Measurements from ENCODE around the gene DDX21. TPM values are rescaled to one million over a fixed set of nuclear protein-coding genes. Genes with fewer than 3 reads are reported as not detected.
"Not testable (repeated sequence)": the region's sequence is repeated elsewhere in the genome, so short reads cannot be mapped to it uniquely, and the experiment has no call there.

The DDX21 gene
- total and polyA plus RNA-seq, 4 experiments from 2014 or later: 20.3 to 57.1 (median 35.7) TPM

GRCh38 chr10:68957654-68958053 lies 1.7 kb downstream of the DDX21 start:
- no peaks in the 10 kb centered on the region for H3K27me3 ChIP-seq (ENCODE audit: insufficient read depth, low read length)
- ChIA-PET POLR2A (ENCODE audit: partially characterized antibody) (interaction anchor here (0.6 to 3.1 kb wide), 6 partner anchors 10 to 236 kb away, joined by 3 to 25 read pairs (median 12); partner anchors contain the start of genes CCAR1, KIFBP and SRGN), CTCF (ENCODE audit: partially characterized antibody) (interaction anchor here (5.2 kb wide), 1 partner anchor 135 kb away, joined by 53 read pairs; no protein-coding TSS in a partner anchor)
- Mint-ChIP-seq H3K4me3 (peak overlapping the region; percentile 97 to 100 (median 100)), H3K4me1 (peaks cover 21 to 55% (median 42%) of the 10 kb centered on the region in 4 donors), H3K27me3 (no peaks in the 10 kb centered on the region), H3K9me3 (peaks cover 0 to 8% (median 0%) of the 10 kb centered on the region in 8 donors), H3K36me3 (peaks cover 17 to 55% of the 10 kb centered on the region in 2 donors), H3K27ac (peak overlapping the region; percentile 98 to 100 (median 100))
- no peaks in the 10 kb centered on the region for H3K9me3 ChIP-seq (ENCODE audit: control insufficient read depth in 1 of 2, low read length in 2 of 2)
- no peak for DNase-seq
- peak overlapping the region; percentile 64 to 97 for H3K4me3 ChIP-seq (ENCODE audit: low read length in 2 of 2)
- intact Hi-C loops (cut with micrococcal nuclease): loop anchor here (5.0 kb wide), 1 partner anchor 550 kb away; no protein-coding TSS in a partner anchor
- H3K27ac ChIP-seq (ENCODE audit: low read depth, low read length): peak overlapping the region; percentile 100
- H3K4me1 ChIP-seq (ENCODE audit: insufficient read depth, low read length): peaks cover 56% of the 10 kb centered on the region
- H3K36me3 ChIP-seq (ENCODE audit: insufficient read depth, low read length): peaks cover 20% of the 10 kb centered on the region

- H3K36me3 Mint-ChIP-seq: peaks cover 30 to 73% of the 10 kb centered on the region in 2 donors
- peak overlapping the region in 6 of 7 donors; percentile 30 to 71 (median 64) for H3K27ac Mint-ChIP-seq
- peak overlapping the region in 3 of 8 donors; percentile 8 to 77 (median 14) for H3K4me3 Mint-ChIP-seq
- H3K27ac ChIP-seq (ENCODE audit: low read depth, low read length): no peak overlapping the region
- DNase-seq: no peak
- intact Hi-C loops (cut with micrococcal nuclease): loop anchor here (5.0 kb wide), 1 partner anchor 547 kb away; no protein-coding TSS in a partner anchor
- peaks cover 51% of the 10 kb centered on the region for H3K4me1 ChIP-seq (ENCODE audit: insufficient read depth, low read length)
- H3K9me3 ChIP-seq (ENCODE audit: control insufficient read depth in 1 of 2, low read length in 2 of 2): no peaks in the 10 kb centered on the region
- no peaks in the 10 kb centered on the region for H3K27me3 Mint-ChIP-seq
- no peak overlapping the region for H3K4me3 ChIP-seq (ENCODE audit: low read length in 2 of 2)
- peaks cover 21 to 55% (median 41%) of the 10 kb centered on the region in 4 donors for H3K4me1 Mint-ChIP-seq
- H3K27me3 ChIP-seq (ENCODE audit: insufficient read depth, low read length): no peaks in the 10 kb centered on the region
- H3K9me3 Mint-ChIP-seq: peaks cover 0 to 8% (median 0%) of the 10 kb centered on the region in 8 donors
- H3K36me3 ChIP-seq (ENCODE audit: insufficient read depth, low read length): peaks cover 35% of the 10 kb centered on the region
- CTCF ChIA-PET (ENCODE audit: partially characterized antibody): interaction anchor here (1.2 to 5.2 kb wide), 3 partner anchors 8 to 133 kb away, joined by 4 to 53 read pairs (median 5); no protein-coding TSS in a partner anchor
- POLR2A ChIA-PET (ENCODE audit: partially characterized antibody): interaction anchor here (0.5 kb wide), 1 partner anchor 56 kb away, joined by 4 read pairs; no protein-coding TSS in a partner anchor
Measured at GRCh38 chr10:68959695-68960527, 3.9 kb downstream of the DDX21 start.

- Histone ChIP-seq H3K4me1 (ENCODE audit: insufficient read depth, low read length) (peaks cover 38% of the 10 kb centered on the region), H3K27me3 (ENCODE audit: insufficient read depth, low read length) (no peaks in the 10 kb centered on the region), H3K36me3 (ENCODE audit: insufficient read depth, low read length) (peaks cover 59% of the 10 kb centered on the region), H3K9me3 (ENCODE audit: control insufficient read depth in 1 of 2, low read length in 2 of 2) (no peaks in the 10 kb centered on the region), H3K27ac (ENCODE audit: low read depth, low read length) (no peak overlapping the region), H3K4me3 (ENCODE audit: low read length in 2 of 2) (no peak overlapping the region)
- Mint-ChIP-seq H3K36me3 (peaks cover 49 to 83% of the 10 kb centered on the region in 2 donors), H3K27ac (peak overlapping the region in 1 of 7 donors; percentile 41), H3K27me3 (no peaks in the 10 kb centered on the region), H3K4me1 (peaks cover 13 to 29% (median 24%) of the 10 kb centered on the region in 4 donors), H3K9me3 (no peaks in the 10 kb centered on the region), H3K4me3 (no peak overlapping the region)
- DNase-seq: no peak
- CTCF ChIA-PET (ENCODE audit: partially characterized antibody): no interaction called here
- intact Hi-C loops (cut with micrococcal nuclease): no loop called here
- POLR2A ChIA-PET (ENCODE audit: partially characterized antibody): interaction anchor here (0.6 kb wide), 1 partner anchor 270 kb away, joined by 3 read pairs; no protein-coding TSS in a partner anchor
Measured at GRCh38 chr10:68963151-68963550, 7.2 kb downstream of the DDX21 start.

- intact Hi-C loops (cut with micrococcal nuclease): no loop called here
- no peak overlapping the region for H3K4me3 Mint-ChIP-seq
- peaks cover 62 to 78% of the 10 kb centered on the region in 2 donors for H3K36me3 Mint-ChIP-seq
- no peak for DNase-seq
- peaks cover 86% of the 10 kb centered on the region for H3K36me3 ChIP-seq (ENCODE audit: insufficient read depth, low read length)
- no peaks in the 10 kb centered on the region for H3K9me3 ChIP-seq (ENCODE audit: control insufficient read depth in 1 of 2, low read length in 2 of 2)
- H3K27me3 ChIP-seq (ENCODE audit: insufficient read depth, low read length): no peaks in the 10 kb centered on the region
- H3K9me3 Mint-ChIP-seq: no peaks in the 10 kb centered on the region
- H3K27me3 Mint-ChIP-seq: no peaks in the 10 kb centered on the region
- H3K4me1 ChIP-seq (ENCODE audit: insufficient read depth, low read length): peaks cover 12% of the 10 kb centered on the region
- peak overlapping the region in 4 of 7 donors; percentile 1 to 50 (median 19) for H3K27ac Mint-ChIP-seq
- H3K4me3 ChIP-seq (ENCODE audit: low read length in 2 of 2): no peak overlapping the region
- ChIA-PET CTCF (ENCODE audit: partially characterized antibody) (interaction anchor here (1.4 kb wide), 1 partner anchor 18 kb away, joined by 4 read pairs; the partner anchor contains the start of gene DDX21), POLR2A (ENCODE audit: partially characterized antibody) (no interaction called here)
- H3K27ac ChIP-seq (ENCODE audit: low read depth, low read length): no peak overlapping the region
- peaks cover 7 to 12% (median 10%) of the 10 kb centered on the region in 4 donors for H3K4me1 Mint-ChIP-seq
Measured at GRCh38 chr10:68973975-68974374, 18.0 kb downstream of the DDX21 start.

GRCh38 chr10:68975936-68976473 lies 20.0 kb downstream of the DDX21 start:
- H3K4me3 ChIP-seq (ENCODE audit: low read length in 2 of 2); H3K27me3 Mint-ChIP-seq; CTCF ChIA-PET (ENCODE audit: partially characterized antibody); H3K4me1 ChIP-seq (ENCODE audit: insufficient read depth, low read length); DNase-seq; intact Hi-C loops (cut with micrococcal nuclease); H3K9me3 ChIP-seq (ENCODE audit: control insufficient read depth in 1 of 2, low read length in 2 of 2); H3K4me1 Mint-ChIP-seq; H3K27ac ChIP-seq (ENCODE audit: low read depth, low read length); H3K27me3 ChIP-seq (ENCODE audit: insufficient read depth, low read length); POLR2A ChIA-PET (ENCODE audit: partially characterized antibody); H3K9me3 Mint-ChIP-seq: not testable (repeated sequence)
- Mint-ChIP-seq H3K27ac (peak overlapping the region in 3 of 7 donors; percentile 16 to 67 (median 24)), H3K36me3 (peaks cover 61 to 84% of the 10 kb centered on the region in 2 donors), H3K4me3 (peak overlapping the region in 1 of 8 donors; percentile 8)
- H3K36me3 ChIP-seq (ENCODE audit: insufficient read depth, low read length): peaks cover 81% of the 10 kb centered on the region

- H3K27me3 Mint-ChIP-seq; H3K4me1 ChIP-seq (ENCODE audit: insufficient read depth, low read length); H3K4me3 Mint-ChIP-seq; DNase-seq; H3K9me3 ChIP-seq (ENCODE audit: control insufficient read depth in 1 of 2, low read length in 2 of 2); POLR2A ChIA-PET (ENCODE audit: partially characterized antibody); H3K27ac Mint-ChIP-seq; H3K27ac ChIP-seq (ENCODE audit: low read depth, low read length); H3K4me3 ChIP-seq (ENCODE audit: low read length in 2 of 2); H3K9me3 Mint-ChIP-seq; intact Hi-C loops (cut with micrococcal nuclease); H3K27me3 ChIP-seq (ENCODE audit: insufficient read depth, low read length); H3K4me1 Mint-ChIP-seq: not testable (repeated sequence)
- CTCF ChIA-PET (ENCODE audit: partially characterized antibody): interaction anchor here (1.0 to 2.2 kb wide), 4 partner anchors 16 to 413 kb away, joined by 3 to 5 read pairs (median 4); no protein-coding TSS in a partner anchor
- peaks cover 42 to 84% of the 10 kb centered on the region in 2 donors for H3K36me3 Mint-ChIP-seq
- peaks cover 66% of the 10 kb centered on the region for H3K36me3 ChIP-seq (ENCODE audit: insufficient read depth, low read length)
Measured at GRCh38 chr10:68979738-68980137, 23.8 kb downstream of the DDX21 start.

- Mint-ChIP-seq H3K36me3 (peaks cover 34 to 79% of the 10 kb centered on the region in 2 donors), H3K9me3 (no peaks in the 10 kb centered on the region), H3K4me3 (no peak overlapping the region), H3K27ac (peak overlapping the region in 1 of 7 donors; percentile 13), H3K4me1 (no peaks in the 10 kb centered on the region), H3K27me3 (no peaks in the 10 kb centered on the region)
- Histone ChIP-seq H3K27ac (ENCODE audit: low read depth, low read length) (no peak overlapping the region), H3K4me3 (ENCODE audit: low read length in 2 of 2) (no peak overlapping the region), H3K9me3 (ENCODE audit: control insufficient read depth in 1 of 2, low read length in 2 of 2) (no peaks in the 10 kb centered on the region), H3K4me1 (ENCODE audit: insufficient read depth, low read length) (no peaks in the 10 kb centered on the region), H3K27me3 (ENCODE audit: insufficient read depth, low read length) (no peaks in the 10 kb centered on the region), H3K36me3 (ENCODE audit: insufficient read depth, low read length) (peaks cover 57% of the 10 kb centered on the region)
- no peak for DNase-seq
- CTCF ChIA-PET (ENCODE audit: partially characterized antibody): interaction anchor here (0.9 to 2.2 kb wide), 5 partner anchors 11 to 113 kb away, joined by 3 to 9 read pairs (median 5); partner anchors contain the start of gene DDX21
- intact Hi-C loops (cut with micrococcal nuclease): no loop called here
- POLR2A ChIA-PET (ENCODE audit: partially characterized antibody): interaction anchor here (1.2 kb wide), 1 partner anchor 11 kb away, joined by 4 read pairs; no protein-coding TSS in a partner anchor
Measured at GRCh38 chr10:68981074-68981473, 25.1 kb downstream of the DDX21 start.
